HL-60 (cell line): Measurements from ENCODE around the gene PNMA6E.

ENCODE experiments used
- DNase-seq, 2 experiments: peaks; one replicate each; pipeline ENCODE4 v3.0.0-alpha.2; 2010 to 2020; ENCODE audit warnings: low read depth in 1 of 2, low spot score in 1 of 2
- H3K27ac ChIP-seq: fragments of 250-450 bp; sonication (Bioruptor Pico); replicated peaks from 2 replicates; pipeline ENCODE4 v1.5.1; 2020; ENCODE audit warnings: mild to moderate bottlenecking, moderate library complexity
- H3K27me3 ChIP-seq: fragments of 250-450 bp; sonication (Bioruptor Pico); 2 replicates; pipeline ENCODE4 v1.5.1; 2021; ENCODE audit warnings: mild to moderate bottlenecking, moderate library complexity; ENCODE audit not compliant: insufficient read depth, poor library complexity, severe bottlenecking
- H3K4me3 ChIP-seq: replicated peaks from 2 replicates; pipeline ENCODE4 v1.5.1; 2011; ENCODE audit warnings: mild to moderate bottlenecking, control low read depth, low read length; ENCODE audit not compliant: insufficient read depth
- CTCF ChIP-seq: IDR thresholded peaks from one replicate; pipeline ENCODE4 v1.5.1; 2011; ENCODE audit warnings: low read length, control low read depth, inconsistent platforms; ENCODE audit not compliant: insufficient read depth
- GABPA ChIP-seq: IDR thresholded peaks from 2 replicates; pipeline ENCODE4 v1.6.1; 2012; ENCODE audit warnings: low read depth
- POLR2AphosphoS5 ChIP-seq: IDR thresholded peaks from 2 replicates; pipeline ENCODE4 v1.6.1; 2012; ENCODE audit warnings: low read depth
- REST ChIP-seq: IDR thresholded peaks from 2 replicates; pipeline ENCODE4 v1.6.1; 2012; ENCODE audit warnings: low read depth; ENCODE audit not compliant: insufficient replicate concordance
- SPI1 ChIP-seq: IDR thresholded peaks from 2 replicates; pipeline ENCODE4 v1.6.1; 2012; ENCODE audit warnings: low read depth, mild to moderate bottlenecking, borderline replicate concordance

PNMA6E gene

GRCh38 chrX:153397256-153397960 is 3.7 kb downstream of the PNMA6E start:
- DNase-seq = no peak
- Histone ChIP-seq H3K27me3 (no peaks in the 10 kb centered on the region), H3K4me3 (no peak overlapping the region), H3K27ac (no peak overlapping the region)
- TF ChIP-seq SPI1 (no peak), REST (no peak), GABPA (no peak), CTCF (no peak), POLR2AphosphoS5 (no peak)

- DNase-seq = no peak
- TF ChIP-seq GABPA (no peak), CTCF (no peak), POLR2AphosphoS5 (no peak), SPI1 (no peak), REST (no peak)
- H3K27ac ChIP-seq = no peak overlapping the region
- H3K4me3 ChIP-seq = no peak overlapping the region
- no peaks in the 10 kb centered on the region for H3K27me3 ChIP-seq
These were observed 4.6 kb downstream of the PNMA6E start for GRCh38 chrX:153396320-153397195.

GRCh38 chrX:153395613-153396319 is 5.4 kb downstream of the PNMA6E start:
- H3K27me3 ChIP-seq = no peaks in the 10 kb centered on the region
- no peak overlapping the region for H3K27ac ChIP-seq
- no peak overlapping the region for H3K4me3 ChIP-seq
- no peak for TF ChIP-seq POLR2AphosphoS5
- no peak for TF ChIP-seq CTCF
- TF ChIP-seq GABPA = no peak
- no peak for TF ChIP-seq REST
- no peak for TF ChIP-seq SPI1
- DNase-seq = no peak
